ENCODE measurements around the gene ZFYVE27. TPM values are rescaled to one million over a fixed set of nuclear protein-coding genes. Genes with fewer than 3 reads are reported as not detected.

Gene ZFYVE27
- total and polyA plus RNA-seq, 10 of the 15 experiments (the other 5 are each of a cell fraction or from before 2014, with no cell fraction given) = 1.1 to 28.9 (median 21.4) TPM

DNA sequence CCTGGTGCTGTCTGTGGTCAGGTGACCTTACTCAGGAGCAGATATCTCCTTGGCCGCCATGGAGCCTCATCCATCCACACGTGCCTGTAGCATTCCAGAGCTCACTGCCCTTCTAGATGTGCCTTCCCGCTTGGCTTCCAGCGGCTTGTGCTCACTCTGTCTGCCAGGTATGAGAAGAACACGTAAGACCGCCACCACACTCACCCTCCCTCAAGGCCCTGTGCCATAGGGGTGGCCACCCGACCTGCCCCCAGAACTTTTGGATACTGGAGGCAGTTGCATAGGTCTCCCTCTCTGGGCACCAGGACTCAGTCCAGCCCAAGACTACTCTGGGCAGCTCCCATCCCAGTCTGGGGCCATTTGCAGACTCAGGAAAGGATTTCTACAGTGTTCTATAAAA, 19.3 kb upstream of the ZFYVE27 start:
- DNase-seq (ENCODE audit: low read depth, low spot score) = no peak
- Histone ChIP-seq H3K9me3 (replicated peaks; ENCODE audit: control insufficient read depth, insufficient read depth, low read length) (no peaks in the 10 kb centered on the region), H3K4me1 (ENCODE audit: control insufficient read depth, insufficient read depth, low read length) (peaks cover 3% of the 10 kb centered on the region; the same call in 1 of the 2 replicates), H4K20me1 (ENCODE audit: control insufficient read depth, insufficient read depth) (no peaks in the 10 kb centered on the region), H3K9ac (ENCODE audit: control insufficient read depth, insufficient read depth, low read length) (no peak overlapping the region), H3K27me3 (replicated peaks in 1 of 2; ENCODE audit: control insufficient read depth in 2 of 2, insufficient read depth in 2 of 2, low read length in 1 of 2) (peaks cover 0 to 2% of the 10 kb centered on the region in 2 experiments; a peak in 1 of 4 replicates), H3K4me2 (ENCODE audit: control insufficient read depth, insufficient read depth) (no peak overlapping the region), H3K36me3 (ENCODE audit: control insufficient read depth in 2 of 2, insufficient read depth in 2 of 2, low read length in 1 of 2) (no peaks in the 10 kb centered on the region), H3K79me2 (ENCODE audit: control insufficient read depth, insufficient read depth, low read length) (no peaks in the 10 kb centered on the region), H3K27ac (ENCODE audit: control insufficient read depth, insufficient read depth) (no peak overlapping the region), H2AFZ (ENCODE audit: control insufficient read depth, low read depth, low read length) (no peak overlapping the region), H3K4me3 (no peak overlapping the region)
- ChIA-PET CTCF (interaction anchor here (0.7 to 21.5 kb wide), 4 partner anchors 10 to 20 kb away, joined by 3 to 416 read pairs (median 6); partner anchors contain the start of gene MARVELD1), POLR2A (no interaction called here), RAD21 (ENCODE audit: unreplicated experiment) (no interaction called here), SMC1A (ENCODE audit: uncharacterized antibody, unreplicated experiment) (no interaction called here)
- no peak for FAIRE-seq
- in situ Hi-C loops (cut with MboI) (no loop called here), intact Hi-C loops (cut with micrococcal nuclease; ENCODE audit: unreplicated experiment) (no loop called here)
- ATAC-seq = no peak
- no TSS peak for BruUV-seq (replicated peaks)
- WGBS (ENCODE audit: insufficient coverage, insufficient replicate concordance, low lambda C conversion rate, missing lambda C conversion rate) = 66% methylated on average over 7 of the region's 7 CpGs
- TF ChIP-seq SREBF1 (IDR thresholded peaks at IDR 0.05; ENCODE audit: low read length) (no peak), JUND (IDR thresholded peaks at IDR 0.05; ENCODE audit: low read depth, low read length) (no peak), CBX5 (IDR thresholded peaks at IDR 0.05; ENCODE audit: low read depth) (no peak), MYC (IDR thresholded peaks at IDR 0.05; ENCODE audit: insufficient read depth, insufficient read length, insufficient replicate concordance, low read length, severe bottlenecking) (no peak), TAF1 (IDR thresholded peaks at IDR 0.05; ENCODE audit: borderline replicate concordance, low read depth, low read length) (no peak), ZZZ3 (IDR thresholded peaks at IDR 0.05; ENCODE audit: control insufficient read depth, insufficient read length, low read depth) (no peak), CHD2 (IDR thresholded peaks at IDR 0.05; ENCODE audit: borderline replicate concordance, low read depth, low read length) (no peak), SMARCA5 (IDR thresholded peaks at IDR 0.05) (no peak), EZH2 (IDR thresholded peaks at IDR 0.05; ENCODE audit: borderline replicate concordance, control insufficient read depth, low read depth, low read length) (no peak), LARP7 (IDR thresholded peaks at IDR 0.05) (no peak), ZNF24 (IDR thresholded peaks at IDR 0.05) (no peak), RCOR1 (conservative IDR thresholded peaks at IDR 0.05; ENCODE audit: low read depth, low read length) (no peak), IRF3 (IDR thresholded peaks at IDR 0.05) (no peak), PAX8 (IDR thresholded peaks at IDR 0.05) (no peak), ZNF217 (IDR thresholded peaks at IDR 0.05) (no peak)
- TF ChIP-seq, protein P1, sequence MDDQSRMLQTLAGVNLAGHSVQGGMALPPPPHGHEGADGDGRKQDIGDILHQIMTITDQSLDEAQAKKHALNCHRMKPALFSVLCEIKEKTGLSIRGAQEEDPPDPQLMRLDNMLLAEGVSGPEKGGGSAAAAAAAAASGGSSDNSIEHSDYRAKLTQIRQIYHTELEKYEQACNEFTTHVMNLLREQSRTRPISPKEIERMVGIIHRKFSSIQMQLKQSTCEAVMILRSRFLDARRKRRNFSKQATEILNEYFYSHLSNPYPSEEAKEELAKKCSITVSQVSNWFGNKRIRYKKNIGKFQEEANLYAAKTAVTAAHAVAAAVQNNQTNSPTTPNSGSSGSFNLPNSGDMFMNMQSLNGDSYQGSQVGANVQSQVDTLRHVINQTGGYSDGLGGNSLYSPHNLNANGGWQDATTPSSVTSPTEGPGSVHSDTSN (IDR thresholded peaks at IDR 0.05; ENCODE audit: insufficient replicate concordance, low read depth, low read length) = no peak
- TF ChIP-seq, protein P2, sequence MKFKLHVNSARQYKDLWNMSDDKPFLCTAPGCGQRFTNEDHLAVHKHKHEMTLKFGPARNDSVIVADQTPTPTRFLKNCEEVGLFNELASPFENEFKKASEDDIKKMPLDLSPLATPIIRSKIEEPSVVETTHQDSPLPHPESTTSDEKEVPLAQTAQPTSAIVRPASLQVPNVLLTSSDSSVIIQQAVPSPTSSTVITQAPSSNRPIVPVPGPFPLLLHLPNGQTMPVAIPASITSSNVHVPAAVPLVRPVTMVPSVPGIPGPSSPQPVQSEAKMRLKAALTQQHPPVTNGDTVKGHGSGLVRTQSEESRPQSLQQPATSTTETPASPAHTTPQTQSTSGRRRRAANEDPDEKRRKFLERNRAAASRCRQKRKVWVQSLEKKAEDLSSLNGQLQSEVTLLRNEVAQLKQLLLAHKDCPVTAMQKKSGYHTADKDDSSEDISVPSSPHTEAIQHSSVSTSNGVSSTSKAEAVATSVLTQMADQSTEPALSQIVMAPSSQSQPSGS (IDR thresholded peaks at IDR 0.05; ENCODE audit: low read length) = no peak
- TF ChIP-seq, protein P3, sequence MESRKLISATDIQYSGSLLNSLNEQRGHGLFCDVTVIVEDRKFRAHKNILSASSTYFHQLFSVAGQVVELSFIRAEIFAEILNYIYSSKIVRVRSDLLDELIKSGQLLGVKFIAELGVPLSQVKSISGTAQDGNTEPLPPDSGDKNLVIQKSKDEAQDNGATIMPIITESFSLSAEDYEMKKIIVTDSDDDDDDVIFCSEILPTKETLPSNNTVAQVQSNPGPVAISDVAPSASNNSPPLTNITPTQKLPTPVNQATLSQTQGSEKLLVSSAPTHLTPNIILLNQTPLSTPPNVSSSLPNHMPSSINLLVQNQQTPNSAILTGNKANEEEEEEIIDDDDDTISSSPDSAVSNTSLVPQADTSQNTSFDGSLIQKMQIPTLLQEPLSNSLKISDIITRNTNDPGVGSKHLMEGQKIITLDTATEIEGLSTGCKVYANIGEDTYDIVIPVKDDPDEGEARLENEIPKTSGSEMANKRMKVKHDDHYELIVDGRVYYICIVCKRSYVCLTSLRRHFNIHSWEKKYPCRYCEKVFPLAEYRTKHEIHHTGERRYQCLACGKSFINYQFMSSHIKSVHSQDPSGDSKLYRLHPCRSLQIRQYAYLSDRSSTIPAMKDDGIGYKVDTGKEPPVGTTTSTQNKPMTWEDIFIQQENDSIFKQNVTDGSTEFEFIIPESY (IDR thresholded peaks at IDR 0.05) = no peak
